A673 (cell line): Measurements from ENCODE around the gene PLCB4. TPM values are rescaled to one million over a fixed set of nuclear protein-coding genes. Genes with fewer than 3 reads are reported as not detected.

Experiments
- BruUV-seq: library from RNA; stranded (reverse); fragments of 400-500 nt; replicated peaks from 2 replicates; lab custom pipeline; 2021; lab: Mats Ljungman, UMichigan
- CTCF ChIA-PET: fragments of 300-600 bp; sonication (Branson Sonifier 250); formaldehyde crosslinking; loops from one replicate; lab custom pipeline; 2022; ENCODE audit warnings: antibody characterized with exemption; lab: Charles Lee
- POLR2A ChIA-PET: fragments of 300-600 bp; sonication (Branson Sonifier 250); formaldehyde crosslinking; loops from one replicate; lab custom pipeline; 2022; ENCODE audit warnings: antibody characterized with exemption; ENCODE audit not compliant: low non-redundant PET; lab: Charles Lee
- DNase-seq: peaks from one replicate; pipeline ENCODE4 v3.0.0-alpha.2; 2015; ENCODE audit warnings: low spot score
- H3K27ac ChIP-seq: fragments of 200-600 bp; sonication (generic); 2 replicates; pipeline ENCODE4 v1.5.1; 2016; ENCODE audit warnings: mixed run types, low read depth, mild to moderate bottlenecking, mixed read lengths, antibody characterized with exemption, low read length; ENCODE audit not compliant: poor library complexity, severe bottlenecking
- H3K27me3 ChIP-seq: fragments of 200-600 bp; sonication (generic); replicated peaks from 2 replicates; pipeline ENCODE4 v1.6.1; 2017; ENCODE audit warnings: mixed run types, low read depth, mild to moderate bottlenecking, mixed read lengths, antibody characterized with exemption, low read length; ENCODE audit not compliant: insufficient read depth, poor library complexity
- H3K36me3 ChIP-seq: fragments of 200-600 bp; sonication (generic); 2 replicates; pipeline ENCODE4 v1.6.1; 2016; ENCODE audit warnings: mixed run types, mild to moderate bottlenecking, mixed read lengths, antibody characterized with exemption, low read length; ENCODE audit not compliant: insufficient read depth, poor library complexity, severe bottlenecking
- H3K4me1 ChIP-seq: fragments of 200-600 bp; sonication (generic); 2 replicates; pipeline ENCODE4 v1.6.1; 2017; ENCODE audit warnings: mixed run types, mild to moderate bottlenecking, mixed read lengths, antibody characterized with exemption, low read length; ENCODE audit not compliant: insufficient read depth, poor library complexity, severe bottlenecking
- H3K4me3 ChIP-seq: fragments of 200-600 bp; sonication (generic); 2 replicates; pipeline ENCODE4 v1.5.1; 2016; ENCODE audit warnings: low read depth, mixed run types, mild to moderate bottlenecking, mixed read lengths, low read length; ENCODE audit not compliant: poor library complexity, severe bottlenecking
- H3K9me3 ChIP-seq: fragments of 200-600 bp; sonication (generic); 2 replicates; pipeline ENCODE4 v1.6.1; 2016; ENCODE audit warnings: mixed run types, low read depth, mild to moderate bottlenecking, mixed read lengths, antibody characterized with exemption, low read length; ENCODE audit not compliant: poor library complexity, severe bottlenecking
- CTCF ChIP-seq: fragments of 300-800, 200-600 bp; sonication (generic); conservative IDR thresholded peaks from 2 replicates; pipeline ENCODE4 v1.5.1; 2017; ENCODE audit warnings: low read depth, mild to moderate bottlenecking, antibody characterized with exemption, low read length, moderate library complexity, mixed read lengths
- EZH2 ChIP-seq: fragments of 200-600 bp; sonication (generic); IDR thresholded peaks from 2 replicates; pipeline ENCODE4 v1.6.1; 2017; ENCODE audit warnings: borderline replicate concordance, low read depth, mild to moderate bottlenecking, mixed read lengths, antibody characterized with exemption, low read length; ENCODE audit not compliant: poor library complexity, severe bottlenecking
- intact Hi-C: fragments of 100-400 bp; cut with micrococcal nuclease; formaldehyde crosslinking; loops from one replicate; pipeline ENCODE4 v1.10.0; 2022; ENCODE audit not compliant: unreplicated experiment
- total RNA-seq: library from RNA; stranded (reverse); gene quantifications from 2 replicates; pipeline ENCODE4 v1.2.3, GENCODE V29; 2021

The PLCB4 gene
- total RNA-seq, 1 experiment from 2014 or later, result 6.2 TPM

GRCh38 chr20:9482180-9482579 is 413.3 kb downstream of the PLCB4 start:
- POLR2A ChIA-PET, result no interaction called here
- Histone ChIP-seq H3K4me3 (no peak overlapping the region), H3K27me3 (peaks cover 7% of the 10 kb centered on the region), H3K4me1 (peaks cover 4% of the 10 kb centered on the region), H3K9me3 (no peaks in the 10 kb centered on the region), H3K27ac (no peak overlapping the region), H3K36me3 (no peaks in the 10 kb centered on the region)
- DNase-seq, result no peak
- no peak for TF ChIP-seq EZH2
- TF ChIP-seq CTCF, result no peak
- CTCF ChIA-PET, result no interaction called here
- no TSS peak for BruUV-seq
- intact Hi-C loops, result no loop called here

- Histone ChIP-seq H3K27me3 (no peaks in the 10 kb centered on the region), H3K27ac (no peak overlapping the region), H3K9me3 (no peaks in the 10 kb centered on the region), H3K36me3 (no peaks in the 10 kb centered on the region), H3K4me1 (peaks cover 11% of the 10 kb centered on the region), H3K4me3 (no peak overlapping the region)
- ChIA-PET CTCF (no interaction called here), POLR2A (no interaction called here)
- TF ChIP-seq EZH2 (no peak), CTCF (no peak)
- intact Hi-C loops, result no loop called here
- DNase-seq, result no peak
- no TSS peak for BruUV-seq
These were observed 414.2 kb downstream of the PLCB4 start for GRCh38 chr20:9483131-9483530.

- DNase-seq, result no peak
- ChIA-PET CTCF (no interaction called here), POLR2A (no interaction called here)
- Histone ChIP-seq H3K4me1 (peaks cover 8% of the 10 kb centered on the region), H3K9me3 (no peaks in the 10 kb centered on the region), H3K27ac (no peak overlapping the region), H3K36me3 (no peaks in the 10 kb centered on the region), H3K27me3 (no peaks in the 10 kb centered on the region), H3K4me3 (no peak overlapping the region)
- intact Hi-C loops, result no loop called here
- TF ChIP-seq CTCF, result no peak
- TF ChIP-seq EZH2, result no peak
- BruUV-seq, result no TSS peak
These were observed 416.9 kb downstream of the PLCB4 start for GRCh38 chr20:9485614-9486340.
